ENCODE data around the gene TRPC4.
"Not testable (repeated sequence)": the region's sequence is repeated elsewhere in the genome, so short reads cannot be mapped to it uniquely, and the experiment has no call there.

The TRPC4 gene

DNA sequence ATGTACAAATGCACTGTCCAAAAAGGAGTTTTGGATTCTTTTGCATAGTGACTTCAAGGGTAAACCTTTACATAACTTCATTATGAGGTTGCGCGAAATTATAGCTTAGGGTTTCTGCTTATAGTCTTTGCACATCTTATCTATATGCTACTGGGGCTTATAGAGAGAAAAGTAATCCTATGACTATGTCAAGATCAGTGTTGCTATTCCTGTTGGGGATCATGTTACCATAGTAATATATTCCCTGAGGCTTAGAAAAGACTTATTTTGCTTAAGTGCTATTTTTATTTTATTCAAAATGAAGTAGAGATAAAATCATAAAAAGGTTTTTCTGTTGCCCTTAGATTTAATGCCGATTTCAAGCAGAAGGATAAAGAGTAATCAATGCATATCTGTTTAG is 256.3 kb downstream of the TRPC4 start:
- in situ Hi-C loops (cut with MboI; ENCODE audit: low sequenced_read_pairs): no loop called here

DNA sequence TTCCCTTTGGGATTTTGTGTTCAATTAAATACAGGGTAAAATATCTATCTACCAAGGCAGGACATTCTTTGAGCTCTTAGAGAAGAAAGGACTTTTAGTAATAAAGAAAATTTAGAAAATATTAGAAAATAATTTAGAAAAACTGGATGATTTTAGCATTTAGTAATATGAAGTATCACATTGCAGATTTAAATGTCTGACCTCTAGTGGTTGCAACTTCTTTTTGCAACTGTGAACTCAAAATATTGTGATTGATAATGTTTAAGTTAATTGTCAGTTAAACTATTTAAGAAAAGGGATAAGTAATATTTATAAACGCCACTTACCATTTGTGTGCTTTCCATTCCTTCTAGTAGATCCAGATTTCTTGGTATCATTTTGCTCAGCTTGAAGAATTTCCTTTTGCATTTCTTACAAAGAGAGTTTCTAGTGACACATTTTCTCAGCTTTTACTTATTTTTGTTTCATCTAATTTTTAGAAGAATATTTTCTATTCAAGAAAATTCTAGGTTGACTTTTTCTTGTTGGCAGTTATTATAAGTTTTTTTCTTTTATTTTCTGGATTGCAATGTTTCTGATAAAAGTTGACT is 260.7 kb downstream of the TRPC4 start:
- in situ Hi-C loops (cut with MboI; ENCODE audit: low sequenced_read_pairs): no loop called here

DNA sequence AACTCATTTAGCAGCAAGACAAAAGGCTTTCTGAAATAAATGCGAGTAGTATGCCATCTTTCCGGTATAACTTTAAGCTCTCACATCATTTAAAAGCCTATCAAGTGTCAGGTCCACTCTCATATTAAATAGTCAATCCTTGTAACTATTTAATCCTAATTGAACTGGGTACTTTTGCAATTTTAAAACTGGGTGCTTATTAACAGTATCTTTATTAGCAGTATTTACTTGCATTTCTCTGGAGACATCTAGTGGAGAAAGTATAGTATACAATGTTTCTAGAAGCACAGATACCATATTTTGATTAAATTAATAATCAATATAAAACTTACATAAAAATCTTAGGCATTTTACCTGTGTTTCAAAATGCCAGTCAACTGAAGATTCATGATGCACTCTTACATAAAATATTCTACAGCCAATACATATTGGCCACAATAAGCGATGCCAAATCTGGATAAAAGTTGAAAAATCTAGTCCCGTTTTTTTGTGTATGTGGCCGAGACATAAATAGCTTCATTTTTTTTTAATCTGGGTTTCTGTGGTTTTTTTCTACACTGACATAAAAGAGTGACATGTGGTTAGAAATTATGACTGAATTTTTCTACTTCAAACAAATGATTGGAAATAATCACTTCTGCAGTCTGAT is 266.7 kb downstream of the TRPC4 start:
- in situ Hi-C loops (cut with MboI; ENCODE audit: low sequenced_read_pairs): no loop called here

DNA sequence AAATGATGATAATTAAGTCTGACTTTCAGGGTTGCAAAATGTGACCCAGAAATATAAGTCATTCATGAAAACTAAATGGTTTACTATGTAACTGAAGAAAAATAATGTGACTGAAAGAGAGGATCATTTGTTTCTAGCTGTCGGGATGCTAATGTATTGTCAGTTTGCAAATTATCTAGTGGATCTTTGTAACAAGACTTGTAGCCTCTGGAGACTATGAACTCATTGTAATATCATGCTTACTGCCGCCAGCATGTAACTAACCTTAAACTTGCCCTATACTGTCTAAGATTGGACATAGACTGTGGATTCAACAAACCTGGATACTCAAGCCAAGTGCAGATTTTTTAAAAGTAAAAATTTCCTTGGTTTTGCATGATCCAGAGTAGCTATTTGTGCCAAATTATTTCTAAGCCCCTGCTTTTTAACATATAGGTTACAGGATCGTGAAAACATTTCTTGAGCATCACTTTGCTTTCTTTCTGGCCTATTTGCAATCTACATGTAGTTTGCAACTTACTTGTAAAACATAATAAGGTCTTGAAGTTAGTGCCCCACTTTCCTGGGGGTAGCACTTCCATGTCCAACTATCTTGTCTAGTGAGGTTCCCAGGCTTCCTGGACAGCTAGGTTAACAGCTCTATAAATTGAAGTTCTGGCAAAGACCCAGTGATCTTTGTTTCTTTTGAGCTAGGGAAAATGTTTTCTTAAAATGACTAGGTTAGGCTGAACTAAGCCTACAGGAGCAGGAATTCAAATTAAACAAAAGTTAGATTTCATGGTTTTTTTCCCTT is 267.7 kb downstream of the TRPC4 start:
- in situ Hi-C loops (cut with MboI; ENCODE audit: low sequenced_read_pairs): no loop called here

DNA sequence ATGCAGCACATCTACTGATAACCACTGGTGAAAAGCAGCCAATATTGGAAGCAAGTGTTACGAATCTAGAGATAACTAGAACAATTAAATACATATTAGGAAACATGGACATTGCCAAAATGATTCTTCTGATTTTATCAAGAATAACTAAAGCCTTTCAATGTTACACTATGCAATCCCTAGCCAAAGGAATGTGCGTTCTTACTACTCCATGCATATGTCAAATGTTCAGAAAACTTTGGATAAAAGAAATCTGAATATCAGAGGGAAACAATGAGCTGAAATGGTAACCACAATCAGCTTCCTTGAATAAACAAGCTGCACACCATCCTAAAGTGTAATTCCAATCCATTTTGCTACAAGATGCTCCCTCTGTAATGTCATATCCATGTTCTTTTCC is 270.1 kb downstream of the TRPC4 start:
- in situ Hi-C loops (cut with MboI; ENCODE audit: low sequenced_read_pairs): no loop called here

DNA sequence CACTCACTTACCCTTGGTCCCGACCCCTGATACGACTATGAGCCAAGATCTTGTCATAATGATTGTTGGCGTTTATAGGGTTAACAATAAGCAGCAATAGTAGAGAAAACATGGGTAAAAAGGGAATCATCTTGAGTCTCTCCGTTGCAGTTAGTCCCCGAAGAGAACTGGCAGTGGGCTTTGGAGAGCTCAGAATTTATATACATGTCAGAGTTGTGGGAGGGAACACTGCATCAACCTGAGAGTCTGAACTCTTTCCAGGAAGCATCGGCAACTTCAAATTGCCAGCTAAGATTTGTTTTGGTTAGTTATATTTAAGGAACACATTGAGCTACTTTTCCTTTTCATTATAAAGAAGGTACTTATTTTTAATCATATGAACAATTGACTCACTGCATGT is 271.0 kb downstream of the TRPC4 start, which contains the start of gene POSTN:
Gene POSTN, minus strand, starts transcription at position 172 of the 400 bp plus-strand sequence. Its CDS starts 42 bp downstream, at position 130.
- in situ Hi-C loops (cut with MboI; ENCODE audit: low sequenced_read_pairs): no loop called here

DNA sequence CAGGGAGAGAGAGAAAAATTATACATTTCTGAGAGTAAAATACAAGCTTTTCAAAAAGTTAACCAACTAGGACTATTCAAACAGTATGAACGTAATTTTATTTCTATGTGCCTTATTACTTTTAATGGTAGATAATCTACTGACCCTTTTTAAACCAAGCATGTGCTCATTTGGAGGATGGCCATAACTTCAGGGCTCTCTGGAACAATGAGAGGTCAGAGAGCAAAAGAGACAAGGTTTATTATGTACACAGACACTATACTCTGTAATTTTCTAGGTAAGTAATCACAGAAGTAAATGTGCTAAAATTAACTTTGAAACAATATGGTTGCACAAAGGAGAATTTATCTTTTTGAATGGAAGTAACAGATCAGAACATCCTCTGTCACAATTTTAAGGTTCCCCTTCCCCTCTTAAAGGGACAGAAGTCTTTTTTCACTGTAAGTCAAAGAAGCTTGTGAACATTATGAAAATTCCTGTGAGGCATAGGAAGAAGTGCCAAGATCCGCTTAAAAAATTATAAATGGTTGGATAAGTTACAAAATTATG is 272.0 kb downstream of the TRPC4 start:
- in situ Hi-C loops (cut with MboI; ENCODE audit: low sequenced_read_pairs): no loop called here

DNA sequence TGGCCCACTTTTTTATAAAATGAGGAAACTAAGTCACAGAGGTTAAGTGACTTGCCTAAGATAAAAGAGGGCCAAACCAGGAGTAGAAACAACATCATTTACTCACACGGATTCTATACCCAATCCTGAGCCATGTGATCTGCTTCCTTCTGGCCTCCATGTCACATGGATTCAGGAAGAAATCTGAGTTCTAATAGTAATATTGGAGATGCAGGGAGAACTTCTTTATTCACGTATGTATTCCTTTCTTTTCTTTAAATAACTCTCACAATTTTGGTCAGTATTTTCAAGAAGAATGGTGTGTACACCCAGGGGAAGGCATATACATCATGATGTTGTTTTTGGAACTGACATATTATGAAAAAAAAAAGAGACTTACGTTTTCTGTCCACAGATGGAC is 272.8 kb downstream of the TRPC4 start:
- in situ Hi-C loops (cut with MboI; ENCODE audit: low sequenced_read_pairs): no loop called here

DNA sequence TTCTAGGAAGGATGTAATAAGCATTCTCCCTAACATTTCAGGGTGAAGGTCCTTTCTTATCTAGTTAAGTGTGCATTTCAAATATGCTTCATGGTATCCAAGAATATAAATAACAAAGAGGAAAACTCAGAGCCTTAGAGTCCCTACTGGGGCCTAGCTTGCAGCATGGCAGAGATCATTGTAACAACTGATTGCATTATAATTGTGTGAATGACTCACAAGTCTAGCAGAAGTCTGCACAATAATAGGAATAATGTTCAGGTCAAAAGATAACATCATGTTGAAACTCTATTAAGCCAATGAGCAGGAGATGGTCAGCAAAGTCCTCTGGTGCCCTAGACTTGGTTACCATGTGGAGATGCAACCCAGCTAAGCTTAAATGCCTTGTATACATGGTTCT is 274.4 kb downstream of the TRPC4 start:
- in situ Hi-C loops (cut with MboI; ENCODE audit: low sequenced_read_pairs): no loop called here

DNA sequence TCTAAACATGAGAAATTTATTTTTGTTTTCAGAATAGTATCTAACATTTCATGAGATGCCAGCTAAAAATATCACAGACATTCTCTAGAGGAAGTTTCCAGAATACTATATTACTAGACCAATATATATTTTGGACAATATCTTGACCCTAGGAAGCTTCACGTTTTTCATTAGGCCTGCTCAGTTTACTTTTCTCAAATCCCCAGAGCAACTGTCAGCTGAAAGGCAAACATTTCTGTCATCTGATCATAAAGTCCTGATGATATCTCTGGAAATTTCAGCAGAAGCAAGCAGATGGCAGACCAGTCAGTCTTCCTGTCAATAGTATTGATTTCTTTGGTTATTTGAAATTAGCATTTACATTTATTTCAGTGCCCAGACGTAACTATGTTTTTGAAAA is 275.0 kb downstream of the TRPC4 start:
- in situ Hi-C loops (cut with MboI; ENCODE audit: low sequenced_read_pairs): no loop called here

DNA sequence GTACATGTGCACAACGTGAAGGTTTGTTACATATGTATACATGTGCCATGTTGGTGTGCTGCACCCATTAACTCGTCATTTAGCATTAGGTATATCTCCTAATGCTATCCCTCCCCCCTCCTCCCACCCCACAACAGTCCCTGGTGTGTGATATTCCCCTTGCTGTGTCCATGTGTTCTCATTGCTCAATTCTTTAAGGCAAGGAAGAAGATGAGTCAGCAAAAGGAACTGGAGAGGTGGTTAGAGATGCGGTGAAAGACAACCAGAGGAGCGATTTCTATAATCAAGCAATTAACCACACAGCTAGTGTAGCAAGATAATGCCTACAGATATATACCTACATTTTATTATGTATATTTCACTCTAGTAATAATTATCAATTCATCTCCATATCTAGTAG is 280.2 kb downstream of the TRPC4 start:
- in situ Hi-C loops (cut with MboI; ENCODE audit: low sequenced_read_pairs): not testable (repeated sequence)

DNA sequence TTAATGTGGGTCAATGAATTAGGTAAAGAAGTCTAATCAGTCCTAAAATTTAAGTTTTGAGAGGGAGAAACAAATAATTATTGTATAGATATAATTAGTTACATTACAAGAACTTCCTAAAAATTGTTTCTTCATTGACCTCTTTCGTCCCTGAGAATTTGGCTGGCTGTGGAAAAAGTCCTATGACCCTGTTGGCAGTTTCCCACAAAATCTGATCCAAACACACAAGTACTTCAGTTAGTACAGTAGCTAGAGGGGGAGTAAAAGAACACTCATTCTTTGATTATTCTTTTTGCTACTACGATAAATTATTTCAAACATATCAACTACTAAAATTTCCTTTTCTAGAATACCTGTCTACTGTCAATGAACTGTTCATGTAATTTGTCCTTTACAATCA is 282.3 kb downstream of the TRPC4 start:
- in situ Hi-C loops (cut with MboI; ENCODE audit: low sequenced_read_pairs): no loop called here

Measured in HL-60/S4 (cell line).